PC-3 (cell line): ENCODE results near the gene HTR2B. TPM values are rescaled to one million over a fixed set of nuclear protein-coding genes. Genes with fewer than 3 reads are reported as not detected.
A peak's percentile ranks its signal among the peaks of the same experiment; 100 is the strongest.
"Not testable (repeated sequence)": the region's sequence is repeated elsewhere in the genome, so short reads cannot be mapped to it uniquely, and the experiment has no call there.

Experiments used
- ATAC-seq: fragments of 200-7000 bp; cut with Tn5 transposase; 2 replicates; pipeline ENCODE4 v1.9.1; 2020; ENCODE audit warnings: mild to moderate bottlenecking, moderate library complexity
- BruUV-seq: library from RNA; stranded (reverse); fragments of 400-500 nt; replicated peaks from 2 replicates; lab custom pipeline; 2021; lab: Mats Ljungman, UMichigan
- CTCF ChIA-PET: fragments of 300-600 bp; sonication (Branson Sonifier 250); formaldehyde crosslinking; loops from one replicate; lab custom pipeline; 2022; ENCODE audit warnings: antibody characterized with exemption; lab: Charles Lee
- POLR2A ChIA-PET: fragments of 300-600 bp; sonication (Branson Sonifier 250); formaldehyde crosslinking; loops from one replicate; lab custom pipeline; 2022; ENCODE audit warnings: antibody characterized with exemption; ENCODE audit not compliant: unreplicated experiment; lab: Charles Lee
- DNase-seq: peaks from one replicate; pipeline ENCODE4 v3.0.0-alpha.2; 2015
- H2AFZ ChIP-seq: fragments of 300-600 bp; sonication (generic); 2 replicates; pipeline ENCODE4 v1.6.0; 2016; ENCODE audit warnings: antibody characterized with exemption, low read length
- H3F3A ChIP-seq: fragments of 300-600 bp; sonication (generic); one replicate; pipeline ENCODE4 v1.6.0; 2017; ENCODE audit warnings: antibody characterized with exemption, low read length, control low read depth, mild to moderate bottlenecking; ENCODE audit not compliant: unreplicated experiment
- H3K27ac ChIP-seq: fragments of 300-600 bp; sonication (generic); 2 replicates; pipeline ENCODE4 v1.5.1; 2016; ENCODE audit warnings: mild to moderate bottlenecking, low read length
- H3K27me3 ChIP-seq: fragments of 300-600 bp; sonication (generic); 2 replicates; pipeline ENCODE4 v1.6.1; 2016; ENCODE audit warnings: low read length, mixed read lengths
- H3K36me3 ChIP-seq: fragments of 300-600 bp; sonication (generic); 2 replicates; pipeline ENCODE4 v1.6.1; 2016; ENCODE audit warnings: low read depth, mixed run types, low read length, mixed read lengths
- H3K4me1 ChIP-seq: fragments of 300-600 bp; sonication (generic); 2 replicates; pipeline ENCODE4 v1.5.1; 2016; ENCODE audit warnings: low read length; ENCODE audit not compliant: insufficient read depth
- H3K4me2 ChIP-seq: fragments of 300-600 bp; sonication (generic); 2 replicates; pipeline ENCODE4 v1.6.0; 2016; ENCODE audit warnings: low read length
- H3K4me3 ChIP-seq: fragments of 300-600 bp; sonication (generic); 2 replicates; pipeline ENCODE4 v1.5.1; 2016; ENCODE audit warnings: mild to moderate bottlenecking, low read length, mixed read lengths
- H3K79me2 ChIP-seq: fragments of 300-600 bp; sonication (generic); 2 replicates; pipeline ENCODE4 v1.6.1; 2017; ENCODE audit warnings: low read length, mixed read lengths
- H3K9ac ChIP-seq: fragments of 300-600 bp; sonication (generic); 2 replicates; pipeline ENCODE4 v1.6.0; 2016; ENCODE audit warnings: mild to moderate bottlenecking, low read length
- H3K9me2 ChIP-seq: fragments of 300-600 bp; sonication (generic); replicated peaks from 2 replicates; pipeline ENCODE4 v1.6.1; 2016; ENCODE audit warnings: mixed run types, low read length, mixed read lengths
- H3K9me3 ChIP-seq: fragments of 300-600 bp; sonication (generic); 2 replicates; pipeline ENCODE4 v1.6.1; 2016; ENCODE audit warnings: low read length, mixed read lengths
- H4K20me1 ChIP-seq: fragments of 300-600 bp; sonication (generic); 2 replicates; pipeline ENCODE4 v1.6.1; 2016; ENCODE audit warnings: low read length, mixed read lengths
- EZH2 ChIP-seq: fragments of 300-600 bp; sonication (generic); IDR thresholded peaks from one replicate; pipeline ENCODE4 v1.6.1; 2017; ENCODE audit warnings: antibody characterized with exemption, mild to moderate bottlenecking, low read length; ENCODE audit not compliant: unreplicated experiment
- EZH2phosphoT487 ChIP-seq: fragments of 300-600 bp; sonication (generic); IDR thresholded peaks from 2 replicates; pipeline ENCODE4 v1.6.1; 2018; ENCODE audit warnings: mild to moderate bottlenecking, antibody characterized with exemption, low read length, borderline replicate concordance
- intact Hi-C: fragments of 100-400 bp; cut with micrococcal nuclease; formaldehyde crosslinking; loops from 2 replicates; pipeline ENCODE4 v1.9.0; 2023
- total RNA-seq: library from RNA; depleted of rRNA; stranded (reverse); fragments of >200 nt; gene quantifications from 2 replicates; pipeline ENCODE4 v1.2.3, GENCODE V29; 2014
- TF ChIP-seq, protein P1 (sequence below): fragments of 300-600 bp; sonication (generic); conservative IDR thresholded peaks from 2 replicates; pipeline ENCODE4 v1.5.1; 2017; ENCODE audit warnings: antibody characterized with exemption, low read depth, mild to moderate bottlenecking, low read length

HTR2B gene
- total RNA-seq, 1 experiment from 2014 or later: not detected

DNA sequence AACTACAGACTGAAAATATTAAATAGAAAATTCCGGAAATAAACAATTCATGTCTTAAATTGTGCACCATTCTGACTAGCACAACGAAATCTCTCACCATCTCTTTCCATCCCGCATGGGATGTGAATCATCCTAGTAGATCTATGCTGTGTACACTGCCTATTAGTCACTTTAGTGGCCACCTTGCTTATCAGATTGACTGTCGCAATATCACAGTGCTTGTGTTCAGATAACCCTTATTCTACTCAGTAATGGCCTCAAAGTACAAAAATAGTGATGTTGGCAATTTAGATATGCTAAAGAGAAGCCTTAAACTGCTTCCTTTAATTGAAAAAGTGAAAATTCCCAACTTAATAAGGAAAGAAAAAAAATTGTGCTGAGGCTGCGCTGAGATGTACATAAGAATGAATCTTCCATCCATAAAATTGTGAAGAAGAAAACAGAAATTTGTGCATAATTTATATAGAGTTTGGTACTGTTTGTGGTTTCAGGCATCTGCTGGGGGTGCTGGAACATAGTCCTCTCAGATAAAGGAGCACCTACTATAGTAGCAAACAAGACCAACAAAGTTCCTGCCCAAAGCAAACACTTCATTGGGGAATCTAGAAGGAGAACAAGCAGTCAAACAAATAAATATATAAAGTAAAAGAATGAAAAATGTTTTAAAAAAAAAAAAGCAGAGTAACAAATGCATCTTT, 56.2 kb downstream of the HTR2B start:
- DNase-seq (peak; percentile 79), ATAC-seq (peak; percentile 100)
- Histone ChIP-seq H4K20me1 (peaks cover 23% of the 10 kb centered on the region), H3F3A (no peaks in the 10 kb centered on the region), H3K4me2 (peak overlapping the region; percentile 11; the same call in 1 of the 2 replicates), H3K4me1 (peaks cover 12% of the 10 kb centered on the region), H2AFZ (no peak overlapping the region), H3K36me3 (peaks cover 78% of the 10 kb centered on the region), H3K27me3 (no peaks in the 10 kb centered on the region), H3K9ac (no peak overlapping the region), H3K27ac (peak overlapping the region; percentile 24), H3K4me3 (no peak overlapping the region), H3K9me3 (no peaks in the 10 kb centered on the region), H3K79me2 (peaks cover 62% of the 10 kb centered on the region), H3K9me2 (no peaks in the 10 kb centered on the region)
- ChIA-PET POLR2A (no interaction called here), CTCF (no interaction called here)
- no TSS peak for BruUV-seq
- TF ChIP-seq EZH2phosphoT487: no peak
- TF ChIP-seq EZH2: no peak
- TF ChIP-seq, protein P1, sequence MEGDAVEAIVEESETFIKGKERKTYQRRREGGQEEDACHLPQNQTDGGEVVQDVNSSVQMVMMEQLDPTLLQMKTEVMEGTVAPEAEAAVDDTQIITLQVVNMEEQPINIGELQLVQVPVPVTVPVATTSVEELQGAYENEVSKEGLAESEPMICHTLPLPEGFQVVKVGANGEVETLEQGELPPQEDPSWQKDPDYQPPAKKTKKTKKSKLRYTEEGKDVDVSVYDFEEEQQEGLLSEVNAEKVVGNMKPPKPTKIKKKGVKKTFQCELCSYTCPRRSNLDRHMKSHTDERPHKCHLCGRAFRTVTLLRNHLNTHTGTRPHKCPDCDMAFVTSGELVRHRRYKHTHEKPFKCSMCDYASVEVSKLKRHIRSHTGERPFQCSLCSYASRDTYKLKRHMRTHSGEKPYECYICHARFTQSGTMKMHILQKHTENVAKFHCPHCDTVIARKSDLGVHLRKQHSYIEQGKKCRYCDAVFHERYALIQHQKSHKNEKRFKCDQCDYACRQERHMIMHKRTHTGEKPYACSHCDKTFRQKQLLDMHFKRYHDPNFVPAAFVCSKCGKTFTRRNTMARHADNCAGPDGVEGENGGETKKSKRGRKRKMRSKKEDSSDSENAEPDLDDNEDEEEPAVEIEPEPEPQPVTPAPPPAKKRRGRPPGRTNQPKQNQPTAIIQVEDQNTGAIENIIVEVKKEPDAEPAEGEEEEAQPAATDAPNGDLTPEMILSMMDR: no peak
- intact Hi-C loops: no loop called here

DNA sequence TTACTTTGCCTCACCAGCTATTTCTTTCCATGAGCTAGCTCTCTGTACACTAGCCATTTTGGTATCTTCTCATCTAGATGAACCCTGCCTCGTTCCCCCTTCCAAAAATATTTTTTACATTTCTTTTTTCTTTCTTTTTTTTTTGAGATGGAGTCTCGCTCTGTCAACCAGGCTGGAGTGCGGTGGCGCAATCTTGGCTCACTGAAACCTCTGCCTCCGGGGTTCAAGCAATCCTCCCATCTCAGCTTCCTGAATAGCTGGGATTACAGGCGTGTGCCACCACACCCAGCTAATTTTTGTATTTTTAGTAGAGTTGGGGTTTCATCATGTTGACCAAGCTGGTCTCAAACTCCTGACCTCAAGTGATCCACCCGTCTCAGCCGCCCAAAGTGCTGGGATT, 57.3 kb downstream of the HTR2B start:
- H3K27ac ChIP-seq, CTCF ChIA-PET, BruUV-seq, H3K9me3 ChIP-seq, H3F3A ChIP-seq, H3K9ac ChIP-seq, DNase-seq, POLR2A ChIA-PET, H2AFZ ChIP-seq, H3K27me3 ChIP-seq, intact Hi-C loops, ATAC-seq, H3K4me3 ChIP-seq, H3K9me2 ChIP-seq: not testable (repeated sequence)
- peaks cover 23% of the 10 kb centered on the region for H4K20me1 ChIP-seq
- 0 out of 2 replicates have a peak overlapping the region, but pooled peaks have one; percentile 11 for H3K4me2 ChIP-seq
- peaks cover 81% of the 10 kb centered on the region for H3K36me3 ChIP-seq
- H3K79me2 ChIP-seq: peaks cover 70% of the 10 kb centered on the region
- H3K4me1 ChIP-seq: peaks cover 12% of the 10 kb centered on the region

DNA sequence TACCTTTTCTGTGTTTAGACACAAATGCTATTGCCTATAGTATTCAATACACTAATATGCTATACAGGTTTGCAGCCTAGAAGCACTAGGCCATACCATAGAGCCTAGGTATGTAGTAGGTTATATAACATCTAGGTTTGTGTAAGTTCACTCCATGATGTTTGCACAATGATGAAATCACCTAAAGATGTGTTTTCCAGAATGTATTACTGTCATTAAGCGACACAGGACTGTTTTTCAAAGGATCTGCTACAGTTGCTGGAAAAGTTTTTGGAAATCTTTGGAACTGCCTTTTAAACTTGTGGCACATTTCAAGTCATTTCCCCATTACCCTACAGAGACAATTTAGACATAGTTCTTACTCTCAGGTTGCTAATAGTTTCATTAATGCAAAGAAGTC, 58.9 kb downstream of the HTR2B start:
- CTCF ChIA-PET: no interaction called here
- H3K36me3 ChIP-seq: peaks cover 83% of the 10 kb centered on the region

More for the DNA sequence above, 58.9 kb downstream of the HTR2B start:
- Histone ChIP-seq H3K9ac (no peak overlapping the region), H3K4me3 (no peak overlapping the region), H3K27ac (no peak overlapping the region), H3K9me2 (no peaks in the 10 kb centered on the region), H2AFZ (no peak overlapping the region), H3K27me3 (no peaks in the 10 kb centered on the region), H3K79me2 (peaks cover 81% of the 10 kb centered on the region), H3F3A (no peaks in the 10 kb centered on the region), H3K4me1 (peaks cover 12% of the 10 kb centered on the region), H3K9me3 (no peaks in the 10 kb centered on the region), H3K4me2 (no peak overlapping the region), H4K20me1 (peaks cover 26% of the 10 kb centered on the region)
- no TSS peak for BruUV-seq
- POLR2A ChIA-PET: no interaction called here
- TF ChIP-seq EZH2 (no peak), EZH2phosphoT487 (no peak)
- TF ChIP-seq, protein P1: no peak
- ATAC-seq (no peak), DNase-seq (no peak)
- intact Hi-C loops: no loop called here
